ENCODE data around the gene AGPAT2.

The AGPAT2 gene

DNA sequence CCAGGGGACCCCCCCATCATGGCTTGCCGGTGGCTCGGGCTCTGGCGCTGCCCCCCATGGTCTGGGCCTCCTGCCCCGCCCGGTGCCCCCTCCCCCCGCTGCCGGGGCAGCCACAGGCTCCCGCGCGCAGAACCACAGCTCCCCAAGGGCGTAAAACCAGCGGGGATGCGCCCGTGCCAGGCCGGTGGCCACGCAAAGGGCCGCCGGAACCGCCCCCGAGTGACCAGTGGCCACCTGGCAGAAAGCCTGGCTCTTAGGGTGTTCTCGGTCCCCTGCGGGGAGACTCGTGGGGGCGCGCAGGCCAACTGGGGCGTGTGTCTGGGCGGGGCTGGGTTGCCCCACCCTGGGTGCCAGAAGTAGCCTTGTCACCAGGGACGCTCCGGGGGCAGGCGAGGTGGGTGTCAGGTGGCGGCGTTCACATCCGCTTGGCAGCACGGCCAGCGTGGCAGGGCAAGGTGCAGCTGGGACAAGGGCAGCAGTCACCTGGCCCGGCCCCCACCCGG is 515 bp upstream of the AGPAT2 start:
- no peak for DNase-seq (ENCODE audit: low read depth)

DNA sequence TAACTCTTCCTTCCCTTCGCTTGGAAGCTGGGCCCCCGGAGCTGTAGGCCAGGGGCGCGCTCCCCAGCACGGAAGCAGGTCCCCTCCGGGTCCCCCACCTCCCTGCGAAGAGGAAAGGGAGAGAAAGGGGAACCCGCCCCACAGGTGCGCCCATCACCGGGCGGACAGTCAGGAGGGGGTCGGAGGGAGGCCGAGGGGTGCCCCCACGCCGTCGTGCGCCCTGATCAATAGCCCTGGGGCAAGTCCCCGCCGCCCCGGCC is 793 bp downstream of the AGPAT2 start:
- DNase-seq (ENCODE audit: low read depth), result no peak

DNA sequence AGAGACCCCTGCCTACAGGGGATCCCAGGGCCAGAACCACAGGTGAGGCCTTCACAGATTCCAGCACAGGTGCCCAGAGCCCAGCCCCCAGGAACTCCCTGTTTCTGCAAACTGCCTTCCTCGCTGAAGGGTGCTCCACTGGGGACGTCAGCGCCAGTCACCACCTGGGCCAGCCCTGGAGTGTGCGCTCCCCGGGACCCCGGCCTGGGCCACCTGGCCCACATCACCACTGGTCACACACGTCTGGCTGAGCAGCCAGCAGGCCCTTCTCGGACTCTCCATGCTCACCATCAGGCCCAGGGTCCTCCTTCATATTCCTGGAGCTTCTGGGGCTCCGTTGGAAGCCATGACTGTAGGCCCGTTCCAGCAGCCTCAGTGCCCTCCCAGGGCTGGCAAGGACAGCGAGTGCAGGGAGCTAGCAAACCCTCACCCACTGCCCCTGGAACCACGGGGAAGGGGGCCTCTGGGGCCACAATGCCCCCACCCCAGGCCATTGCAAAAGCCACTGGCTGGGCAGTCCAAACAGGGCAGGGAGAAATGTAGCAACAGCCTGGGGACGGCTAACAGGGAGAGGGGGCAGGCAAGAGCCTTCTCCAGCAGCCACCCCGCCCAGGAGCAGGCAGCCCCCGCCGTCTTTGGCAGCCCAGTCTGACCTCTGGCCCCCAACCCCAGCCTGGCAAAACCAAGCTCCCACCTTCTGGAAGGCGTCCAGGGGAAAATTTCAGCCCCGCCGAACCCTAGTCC is 1.3 kb downstream of the AGPAT2 start:
- DNase-seq (ENCODE audit: low read depth), result no peak

DNA sequence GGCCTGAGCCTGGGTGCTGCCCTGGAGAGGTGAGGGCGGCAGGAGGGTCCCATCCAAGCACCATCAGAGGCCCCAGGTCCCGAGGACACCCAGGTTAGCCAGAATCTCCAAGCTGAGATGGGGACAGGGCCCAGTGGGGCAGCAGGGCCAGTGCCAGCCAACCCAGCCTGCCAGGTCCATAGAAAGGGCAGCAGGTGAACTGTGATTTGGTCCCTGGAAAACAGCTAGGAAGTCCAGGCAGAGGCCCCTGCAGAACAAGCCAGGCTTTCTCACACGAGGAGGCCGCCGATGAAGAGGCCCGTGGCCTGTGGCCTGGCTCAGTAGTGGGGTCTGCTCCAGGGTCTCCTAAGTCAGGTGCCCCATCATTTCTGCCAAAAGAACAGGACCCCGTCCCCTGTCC is 2.0 kb downstream of the AGPAT2 start:
- DNase-seq (ENCODE audit: low read depth), result no peak

DNA sequence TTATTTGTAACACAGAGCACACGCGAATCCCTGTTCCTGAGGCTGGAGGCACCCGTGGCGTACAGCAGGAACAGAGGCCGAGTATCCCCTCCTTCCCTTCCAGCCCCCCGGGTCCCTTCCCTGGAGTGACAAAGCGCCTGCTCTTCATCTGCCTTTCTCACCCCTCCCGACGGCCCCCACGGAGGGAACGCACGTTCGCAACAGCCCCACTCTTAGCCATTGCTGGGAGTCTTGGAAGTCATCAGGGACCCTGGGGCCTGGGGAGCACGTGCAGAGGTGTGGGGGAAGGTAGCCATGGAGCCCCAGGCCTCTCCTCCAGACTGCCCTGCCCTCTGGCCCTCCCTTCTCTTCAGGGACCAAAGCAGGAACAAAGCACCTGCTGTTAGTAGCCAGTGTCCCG is 2.5 kb downstream of the AGPAT2 start:
- DNase-seq (ENCODE audit: low read depth), result no peak

DNA sequence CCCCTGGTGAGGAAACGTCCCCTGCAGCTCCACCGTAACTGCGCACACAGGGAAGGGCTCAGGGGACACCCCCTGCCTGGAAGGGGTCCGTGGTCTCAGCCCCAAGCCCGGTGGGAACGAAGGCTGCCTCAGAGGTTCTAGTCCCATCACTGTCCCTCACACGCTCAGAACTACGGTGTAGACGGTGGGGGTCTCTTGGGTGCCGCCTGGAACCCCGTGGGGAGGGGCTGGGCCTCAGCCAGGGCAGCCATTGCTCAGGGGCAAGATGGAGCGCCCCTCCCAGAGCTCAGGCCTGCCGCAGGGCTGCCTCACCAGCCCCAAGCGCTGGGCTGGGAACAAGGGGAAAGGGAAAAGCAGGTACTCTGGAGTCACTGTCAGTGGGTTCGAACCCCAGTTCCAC is 2.9 kb downstream of the AGPAT2 start:
- DNase-seq (ENCODE audit: low read depth), result no peak

DNA sequence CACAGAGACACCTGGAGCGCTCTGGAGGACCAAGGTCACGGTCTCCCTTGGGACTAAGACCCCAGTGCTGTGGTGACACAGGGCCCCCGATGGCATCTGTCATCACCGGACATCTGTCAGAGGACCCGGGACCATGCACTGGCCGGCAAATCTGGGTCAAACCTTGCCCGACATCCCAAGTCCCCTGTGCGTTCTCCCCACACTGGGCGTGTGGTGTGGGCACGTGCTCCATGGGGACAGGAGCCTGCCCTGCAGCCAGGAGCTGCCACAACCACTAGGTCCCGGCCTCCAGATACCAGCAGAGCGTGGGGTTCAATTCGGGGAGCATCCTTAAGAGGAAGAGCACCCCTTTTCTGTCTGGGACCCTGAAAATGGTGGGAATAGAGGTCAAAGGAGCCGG is 3.5 kb downstream of the AGPAT2 start:
- no peak for DNase-seq (ENCODE audit: low read depth)

DNA sequence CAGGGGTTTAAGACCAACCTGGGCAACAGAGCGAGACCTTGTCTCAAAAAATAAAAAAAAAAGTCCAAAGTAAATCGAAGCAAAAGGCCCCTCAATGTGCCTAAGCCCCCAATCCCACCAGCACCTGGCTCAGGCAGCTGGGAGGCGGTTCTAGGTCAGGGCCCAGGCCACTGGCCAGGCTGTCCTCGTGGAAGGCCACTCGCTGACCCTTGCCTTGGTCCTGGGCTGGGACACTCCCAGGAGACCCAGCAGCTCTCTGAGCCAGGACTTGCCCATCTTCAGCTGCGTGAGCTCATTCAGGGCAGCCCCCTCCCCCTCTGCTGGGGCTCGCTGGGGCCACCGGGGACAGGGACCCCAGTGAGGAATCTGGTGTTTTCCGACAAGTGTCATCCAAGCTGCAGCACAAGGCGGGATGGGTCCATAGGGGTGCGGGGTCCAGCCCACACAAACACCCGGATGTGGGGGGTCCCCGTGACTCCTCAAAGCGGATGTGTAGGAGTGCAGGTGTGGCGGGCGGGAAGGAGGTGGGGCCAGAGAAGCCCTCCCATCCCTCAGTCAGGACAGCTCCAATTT is 4.0 kb downstream of the AGPAT2 start:
- DNase-seq (ENCODE audit: low read depth), result no peak

DNA sequence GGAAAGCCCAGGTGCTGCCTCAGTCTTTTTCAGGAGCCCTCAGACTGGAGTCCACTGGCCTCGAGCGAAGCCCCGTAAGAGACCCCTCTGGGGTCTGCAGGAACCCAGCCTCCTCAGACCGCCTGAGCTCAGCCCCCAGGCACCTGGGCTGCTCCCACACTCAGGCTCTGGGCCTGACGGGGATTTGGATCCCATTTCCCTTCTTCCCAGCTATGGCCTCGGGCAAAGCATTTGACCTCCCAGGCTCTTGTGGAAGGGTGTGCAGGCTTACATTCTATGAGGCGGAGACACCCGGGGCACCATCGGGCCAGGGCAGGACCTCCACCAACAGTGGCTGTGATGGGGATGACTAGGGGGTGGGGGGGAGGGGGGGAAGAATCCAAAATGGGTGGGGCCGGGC is 4.5 kb downstream of the AGPAT2 start:
- no peak for DNase-seq (ENCODE audit: low read depth)

DNA sequence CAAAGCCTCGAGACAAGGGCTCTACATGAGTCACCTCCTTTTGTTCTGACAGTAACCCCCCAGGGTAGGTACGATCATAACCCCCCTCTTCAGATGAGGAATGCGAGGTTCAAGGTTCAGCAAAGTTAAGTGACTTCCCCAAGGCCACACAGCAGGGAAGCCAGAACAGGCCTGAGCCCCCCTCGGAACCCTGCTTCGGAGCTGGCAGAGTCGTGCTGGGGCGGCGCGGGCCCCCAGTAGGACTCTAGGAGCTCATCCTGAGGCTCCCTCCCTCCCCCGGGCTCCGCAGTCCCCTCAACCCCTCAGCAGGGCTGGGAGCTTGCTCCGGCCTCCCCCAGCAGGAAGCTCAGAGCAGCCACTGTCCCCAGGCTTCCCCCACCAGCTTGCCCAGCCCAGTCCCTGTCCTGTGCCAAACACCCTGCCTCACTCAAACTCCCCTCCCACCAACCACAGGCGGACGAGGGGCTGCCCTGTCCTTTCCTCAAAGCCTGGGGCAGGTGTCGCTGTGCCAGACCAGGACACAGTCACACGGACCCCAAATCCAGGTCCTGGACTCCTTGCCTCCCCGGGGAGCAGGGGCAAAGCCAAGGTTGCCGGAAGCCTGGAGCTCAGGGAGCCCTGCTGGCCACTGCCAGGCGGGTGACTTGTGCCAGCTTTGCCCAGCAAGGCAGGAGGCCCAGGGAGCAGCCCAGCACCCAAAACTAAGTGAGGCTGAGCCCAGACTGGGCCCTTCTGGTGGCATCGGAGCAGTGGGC is 5.1 kb downstream of the AGPAT2 start:
- DNase-seq (ENCODE audit: low read depth), result no peak

DNA sequence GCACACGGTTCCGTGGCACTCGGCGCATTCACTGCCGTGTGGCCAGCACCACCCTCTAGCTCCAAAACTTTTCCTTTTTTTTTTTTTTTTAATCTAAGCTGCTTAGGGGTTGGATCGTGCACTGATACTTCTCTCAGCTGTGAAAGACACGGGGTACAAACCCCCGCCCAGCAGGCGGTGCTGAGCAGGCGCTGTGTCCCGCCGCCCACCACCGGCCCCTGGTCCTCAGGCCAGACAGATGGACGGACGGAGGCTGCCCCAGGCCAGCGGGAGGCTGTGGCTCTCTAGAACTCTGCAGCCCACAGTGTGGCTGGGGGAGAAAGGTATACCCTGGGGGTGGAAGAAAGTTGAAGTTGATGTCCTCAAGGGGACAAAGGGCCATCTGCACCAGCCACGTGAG is 6.2 kb downstream of the AGPAT2 start:
- no peak for DNase-seq (ENCODE audit: low read depth)

DNA sequence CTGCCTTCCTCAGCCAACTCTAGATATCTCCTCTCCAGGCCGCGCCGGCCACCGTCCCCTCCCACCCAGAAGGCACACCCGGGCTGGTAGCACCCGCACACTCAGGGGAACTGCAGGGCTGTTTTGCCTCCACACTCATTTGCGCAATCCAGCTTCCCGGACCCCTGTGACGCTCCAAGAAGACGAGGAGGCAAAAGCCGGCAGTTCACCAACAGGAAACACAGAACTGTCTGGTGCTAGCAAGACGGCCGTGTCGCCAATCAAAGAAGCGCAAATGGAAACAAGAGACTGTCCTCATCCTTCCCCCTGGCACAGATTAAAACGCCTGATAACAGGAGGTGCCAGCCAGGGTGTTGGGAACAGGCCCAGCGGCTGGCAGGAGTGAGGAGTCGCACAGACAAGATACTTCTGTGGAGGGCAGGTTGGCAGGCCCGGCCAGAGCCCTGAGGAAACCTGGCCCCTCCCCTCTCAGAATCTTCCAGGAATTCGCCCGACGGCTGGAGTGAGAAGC is 7.8 kb downstream of the AGPAT2 start:
- DNase-seq (ENCODE audit: low read depth), result no peak

DNA sequence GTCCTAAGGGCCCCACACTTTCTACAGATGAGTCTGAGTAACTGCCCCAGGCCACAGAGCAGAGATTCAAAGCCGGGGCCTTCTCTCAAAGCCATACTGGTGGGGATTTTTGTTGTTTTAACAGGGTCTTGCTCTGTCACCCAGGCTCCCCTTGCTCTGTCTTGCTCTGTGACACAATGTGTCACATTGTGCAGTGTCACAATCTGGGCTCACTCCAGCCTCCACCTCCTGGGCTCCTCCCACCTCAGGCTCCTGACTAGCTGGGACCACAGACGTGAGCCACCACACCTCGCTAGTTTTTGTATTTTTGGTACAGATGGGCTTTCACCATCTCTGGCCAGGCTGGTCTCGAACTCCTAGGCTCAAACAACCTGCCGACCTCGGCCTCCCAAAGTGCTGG is 8.6 kb downstream of the AGPAT2 start:
- no peak for DNase-seq (ENCODE audit: low read depth)

DNA sequence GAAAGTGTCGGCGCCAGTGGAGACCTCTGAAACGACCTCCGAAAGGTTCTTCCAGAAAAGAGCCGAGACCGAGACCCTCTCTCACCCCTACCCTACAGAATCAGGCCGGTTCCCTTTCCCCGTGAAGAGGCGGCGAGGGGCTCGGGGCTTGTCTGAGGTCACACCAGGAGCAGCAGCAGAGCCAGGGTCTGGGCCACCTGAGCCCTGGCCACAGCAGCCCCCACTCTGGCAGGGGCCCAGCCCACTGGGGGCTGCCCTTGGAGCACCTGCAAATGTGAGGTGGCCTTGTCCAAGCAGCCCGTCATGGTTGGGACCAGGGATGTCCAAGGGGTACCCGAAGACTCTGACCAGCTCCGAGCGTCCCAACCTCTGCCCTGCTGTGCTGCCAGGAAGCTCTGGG is 9.2 kb downstream of the AGPAT2 start:
- no peak for DNase-seq (ENCODE audit: low read depth)

DNA sequence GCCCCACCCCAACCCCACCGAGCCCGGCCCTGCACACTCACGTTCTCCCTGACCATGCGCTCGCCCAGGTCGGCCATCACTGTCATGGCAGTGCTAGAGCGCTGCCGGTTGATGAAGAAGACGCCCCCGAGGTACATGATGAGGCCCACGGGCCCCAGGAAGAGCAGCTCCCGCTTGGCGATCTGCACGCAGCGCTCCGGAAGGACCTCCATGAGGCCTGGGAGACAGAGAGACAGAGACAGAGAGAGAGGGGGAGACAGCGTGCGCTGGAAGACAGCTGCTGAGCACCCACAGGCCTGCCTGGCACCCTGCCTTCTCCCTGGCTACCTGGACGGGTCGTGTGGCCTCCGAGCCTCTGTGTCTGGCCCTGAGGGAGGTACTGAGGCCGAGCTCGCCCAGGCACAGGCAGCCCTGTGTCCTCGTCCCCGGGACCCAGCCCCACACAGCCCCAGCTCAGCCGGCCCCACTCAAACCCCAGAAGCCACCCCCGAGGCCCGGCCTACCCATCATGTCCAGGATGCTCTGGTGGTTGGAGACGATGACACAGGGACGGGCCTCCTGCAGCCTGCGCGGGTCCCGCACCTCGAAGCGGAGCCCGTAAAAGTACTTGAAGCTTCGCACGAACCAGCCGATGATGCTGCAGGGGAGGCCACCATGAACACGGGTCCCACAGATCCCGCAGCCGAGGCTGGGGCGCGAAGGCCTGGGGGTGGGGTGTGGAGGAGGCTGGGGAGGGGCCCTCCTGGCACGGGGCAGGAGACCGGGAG is 10.2 kb downstream of the AGPAT2 start:
- no peak for DNase-seq (ENCODE audit: low read depth)

DNA sequence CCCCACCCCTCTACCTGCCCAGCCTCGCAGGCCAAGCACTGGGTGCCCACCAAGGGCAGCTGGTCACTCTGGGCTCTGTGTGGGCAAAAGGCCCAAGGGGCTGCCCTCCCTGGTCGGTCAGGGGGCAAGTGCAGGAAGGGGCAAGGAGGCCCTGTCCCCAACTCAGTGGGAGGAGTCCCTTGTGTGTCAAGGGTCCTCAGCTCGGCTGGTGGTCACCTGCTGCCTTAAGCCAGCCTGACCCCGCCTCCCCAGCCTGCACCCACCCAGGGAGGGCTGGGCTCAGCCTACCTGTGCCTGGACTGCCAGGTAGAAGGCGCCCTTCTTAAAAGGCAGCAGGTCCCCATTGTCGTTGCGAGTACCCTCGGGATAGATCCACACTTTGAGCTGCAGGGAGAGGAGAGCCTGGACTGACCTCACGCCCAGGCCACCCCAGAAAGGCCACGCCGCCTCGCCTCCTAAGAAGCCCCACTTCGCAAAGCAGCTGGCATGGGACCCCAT is 10.9 kb downstream of the AGPAT2 start:
- DNase-seq (ENCODE audit: low read depth), result no peak

DNA sequence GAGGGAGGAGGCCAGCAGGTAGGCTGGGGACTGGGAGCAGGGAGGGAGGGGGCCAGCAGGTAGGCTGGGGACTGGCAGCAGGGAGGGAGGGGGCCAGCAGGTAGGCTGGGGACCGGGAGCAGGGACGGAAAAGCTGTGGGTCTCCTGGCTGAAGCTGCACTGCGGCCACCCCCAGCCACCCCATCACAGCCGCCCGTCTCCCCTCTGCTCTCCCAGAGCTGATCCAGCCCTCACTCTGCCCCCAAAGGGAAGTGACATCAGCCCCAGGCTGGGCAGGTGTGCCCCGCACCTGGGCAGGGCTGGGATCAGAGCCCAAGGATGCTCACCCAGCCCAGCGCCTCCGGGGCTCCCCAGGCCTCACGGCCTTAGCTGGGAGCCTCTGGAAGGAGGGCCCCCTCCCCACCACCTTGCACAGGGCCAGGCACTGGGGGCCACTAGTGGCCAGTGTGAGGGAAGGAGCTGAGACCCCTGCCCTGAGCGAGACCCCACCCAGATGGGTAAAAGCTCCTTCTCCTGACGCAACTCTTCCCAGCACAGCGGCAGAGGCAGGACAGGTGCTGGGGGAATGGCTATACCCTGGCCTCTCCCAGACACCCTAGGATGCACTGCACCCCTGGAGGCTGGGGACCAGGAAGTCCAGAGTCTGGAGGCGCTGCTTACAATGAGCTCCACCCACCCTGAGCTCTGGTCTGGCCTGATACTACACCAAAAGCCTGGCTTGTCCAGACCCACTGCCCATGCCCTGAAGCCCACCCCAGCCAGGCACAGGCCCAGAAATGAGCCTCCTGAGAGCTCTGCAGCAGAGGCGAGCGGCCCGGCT is 11.6 kb downstream of the AGPAT2 start:
- DNase-seq (ENCODE audit: low read depth), result no peak

DNA sequence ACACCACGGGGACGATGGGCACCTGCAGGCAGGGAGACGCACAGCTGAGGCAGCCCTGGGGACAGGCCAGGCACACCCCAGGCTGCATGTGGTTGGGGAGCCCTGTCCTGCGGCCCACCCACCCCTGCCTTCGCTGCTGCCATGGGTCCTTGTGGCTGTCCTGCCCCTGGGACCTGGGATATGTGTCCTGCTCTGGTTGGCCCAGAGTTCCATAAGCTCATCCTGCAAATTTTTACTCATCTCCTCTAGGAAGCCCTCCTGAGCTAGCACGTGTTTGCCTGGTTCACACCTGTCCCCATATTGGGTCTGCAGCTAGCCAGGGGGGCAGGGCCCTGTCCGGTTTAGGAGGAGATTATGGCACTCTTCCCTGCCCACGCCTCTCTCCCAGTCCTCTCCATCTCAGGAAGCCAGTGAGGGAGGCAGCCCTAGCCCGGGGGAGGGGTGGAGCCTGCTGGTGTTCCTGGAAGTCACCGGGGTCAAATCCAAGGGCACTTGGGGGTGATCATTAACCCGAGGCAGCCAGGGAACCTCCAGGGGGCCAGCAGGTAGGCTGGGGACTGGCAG is 12.4 kb downstream of the AGPAT2 start:
- DNase-seq (ENCODE audit: low read depth), result no peak

DNA sequence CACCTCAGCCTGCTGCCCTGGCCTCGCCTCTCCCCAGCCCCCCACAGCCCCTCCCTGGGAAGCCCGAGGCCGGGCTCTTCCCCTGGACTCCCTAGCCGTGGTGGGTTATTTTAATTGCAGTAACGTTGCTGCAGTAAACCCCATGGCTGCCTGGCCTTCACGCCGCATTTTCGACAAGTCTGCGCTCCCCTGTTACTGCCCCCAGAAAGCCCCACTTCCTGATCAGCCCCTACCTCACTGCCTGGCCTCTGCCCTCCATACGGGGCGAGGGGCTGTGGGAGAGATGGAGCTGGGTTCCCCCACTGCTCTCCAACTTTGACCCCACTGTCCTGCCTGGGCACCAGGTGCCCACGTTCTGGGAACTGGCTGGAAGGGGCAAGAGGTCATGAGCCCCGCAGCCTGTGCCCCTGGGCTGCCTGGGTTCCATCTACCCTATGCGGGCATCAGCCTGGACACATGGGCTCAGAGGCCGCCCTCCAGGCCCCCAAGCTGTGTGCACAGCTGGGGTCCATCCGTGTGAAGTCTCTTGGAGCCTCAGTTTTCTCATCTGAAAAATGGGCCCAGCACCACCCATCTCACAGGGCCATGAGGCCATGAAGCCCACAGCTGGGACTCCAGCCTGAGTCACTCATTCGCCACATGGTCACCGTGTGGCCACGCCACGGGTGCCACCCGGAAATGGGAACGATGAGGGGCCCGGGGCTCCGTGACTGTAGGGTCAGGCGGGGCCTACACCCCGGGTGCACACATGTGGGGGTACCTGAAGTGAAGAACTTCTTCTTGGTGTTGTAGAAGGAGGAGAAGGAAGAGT is 13.1 kb downstream of the AGPAT2 start:
- no peak for DNase-seq (ENCODE audit: low read depth)
